Fibroblast of the aortic adventitia (primary cell): ENCODE data around the gene GRM5. TPM values are rescaled to one million over a fixed set of nuclear protein-coding genes. Genes with fewer than 3 reads are reported as not detected.

Experiments
- DNase-seq: peaks from one replicate; pipeline ENCODE4 v3.0.0-alpha.2; 2010; ENCODE audit warnings: low read depth
- H3K4me3 ChIP-seq: 2 replicates; pipeline ENCODE4 v1.5.1; 2011; ENCODE audit warnings: low read depth, mild to moderate bottlenecking, control low read depth, low read length, moderate library complexity
- total RNA-seq: library from RNA; depleted of rRNA; stranded (reverse); fragments of >200 nt; gene quantifications from 2 replicates; pipeline ENCODE4 v1.2.3, GENCODE V29; 2012; ENCODE audit warnings: low replicate concordance
- TF ChIP-seq, protein P1 (sequence below): IDR thresholded peaks from 2 replicates; pipeline ENCODE4 v1.5.1; 2011; ENCODE audit warnings: mild to moderate bottlenecking, low read length, control low read depth, inconsistent platforms; ENCODE audit not compliant: insufficient read depth

The GRM5 gene
- total RNA-seq, 1 donor, result under 0.01 TPM

DNA sequence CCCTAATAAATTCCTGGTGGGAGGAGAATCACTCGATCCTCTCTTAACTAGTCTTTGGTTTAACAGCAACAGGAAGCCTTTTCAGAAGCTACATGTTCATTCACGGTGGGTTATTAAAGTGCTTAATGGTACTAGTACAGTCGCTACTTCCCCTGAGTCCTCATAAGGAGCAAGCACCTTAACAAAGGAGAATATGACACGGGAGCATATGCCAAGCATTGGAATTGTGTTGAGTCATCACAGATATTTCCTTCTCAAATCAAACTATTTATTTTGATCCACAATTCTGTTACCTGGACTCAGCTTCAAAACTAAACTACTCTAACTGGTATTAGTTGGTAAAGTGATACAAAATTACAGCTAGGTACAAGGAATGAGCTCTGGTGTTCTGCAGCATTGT lies 550.8 kb downstream of the GRM5 start:
- no peak overlapping the region for H3K4me3 ChIP-seq
- TF ChIP-seq, protein P1, sequence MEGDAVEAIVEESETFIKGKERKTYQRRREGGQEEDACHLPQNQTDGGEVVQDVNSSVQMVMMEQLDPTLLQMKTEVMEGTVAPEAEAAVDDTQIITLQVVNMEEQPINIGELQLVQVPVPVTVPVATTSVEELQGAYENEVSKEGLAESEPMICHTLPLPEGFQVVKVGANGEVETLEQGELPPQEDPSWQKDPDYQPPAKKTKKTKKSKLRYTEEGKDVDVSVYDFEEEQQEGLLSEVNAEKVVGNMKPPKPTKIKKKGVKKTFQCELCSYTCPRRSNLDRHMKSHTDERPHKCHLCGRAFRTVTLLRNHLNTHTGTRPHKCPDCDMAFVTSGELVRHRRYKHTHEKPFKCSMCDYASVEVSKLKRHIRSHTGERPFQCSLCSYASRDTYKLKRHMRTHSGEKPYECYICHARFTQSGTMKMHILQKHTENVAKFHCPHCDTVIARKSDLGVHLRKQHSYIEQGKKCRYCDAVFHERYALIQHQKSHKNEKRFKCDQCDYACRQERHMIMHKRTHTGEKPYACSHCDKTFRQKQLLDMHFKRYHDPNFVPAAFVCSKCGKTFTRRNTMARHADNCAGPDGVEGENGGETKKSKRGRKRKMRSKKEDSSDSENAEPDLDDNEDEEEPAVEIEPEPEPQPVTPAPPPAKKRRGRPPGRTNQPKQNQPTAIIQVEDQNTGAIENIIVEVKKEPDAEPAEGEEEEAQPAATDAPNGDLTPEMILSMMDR, result no peak
- DNase-seq, result no peak

DNA sequence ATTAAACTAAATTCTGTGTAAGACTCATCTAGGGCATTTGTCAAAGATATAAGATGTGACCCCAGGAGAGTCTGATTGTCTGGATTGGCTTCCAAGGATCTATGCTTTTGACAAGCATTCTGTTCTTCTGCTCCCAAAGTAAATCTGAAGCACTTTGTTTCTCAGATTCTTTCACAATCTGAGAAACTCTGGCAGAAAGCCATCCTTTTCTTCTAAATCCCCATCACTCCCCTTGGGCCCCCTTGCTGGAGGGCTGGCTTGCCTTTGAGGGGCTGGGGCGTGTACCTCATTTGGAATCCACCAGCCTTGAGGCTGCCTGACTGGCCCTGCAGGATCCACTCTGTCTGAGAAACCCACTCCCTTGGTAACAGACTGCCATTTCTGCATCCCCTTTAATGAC lies 554.8 kb downstream of the GRM5 start:
- TF ChIP-seq, protein P1, result no peak
- peak; percentile 42 for DNase-seq

DNA sequence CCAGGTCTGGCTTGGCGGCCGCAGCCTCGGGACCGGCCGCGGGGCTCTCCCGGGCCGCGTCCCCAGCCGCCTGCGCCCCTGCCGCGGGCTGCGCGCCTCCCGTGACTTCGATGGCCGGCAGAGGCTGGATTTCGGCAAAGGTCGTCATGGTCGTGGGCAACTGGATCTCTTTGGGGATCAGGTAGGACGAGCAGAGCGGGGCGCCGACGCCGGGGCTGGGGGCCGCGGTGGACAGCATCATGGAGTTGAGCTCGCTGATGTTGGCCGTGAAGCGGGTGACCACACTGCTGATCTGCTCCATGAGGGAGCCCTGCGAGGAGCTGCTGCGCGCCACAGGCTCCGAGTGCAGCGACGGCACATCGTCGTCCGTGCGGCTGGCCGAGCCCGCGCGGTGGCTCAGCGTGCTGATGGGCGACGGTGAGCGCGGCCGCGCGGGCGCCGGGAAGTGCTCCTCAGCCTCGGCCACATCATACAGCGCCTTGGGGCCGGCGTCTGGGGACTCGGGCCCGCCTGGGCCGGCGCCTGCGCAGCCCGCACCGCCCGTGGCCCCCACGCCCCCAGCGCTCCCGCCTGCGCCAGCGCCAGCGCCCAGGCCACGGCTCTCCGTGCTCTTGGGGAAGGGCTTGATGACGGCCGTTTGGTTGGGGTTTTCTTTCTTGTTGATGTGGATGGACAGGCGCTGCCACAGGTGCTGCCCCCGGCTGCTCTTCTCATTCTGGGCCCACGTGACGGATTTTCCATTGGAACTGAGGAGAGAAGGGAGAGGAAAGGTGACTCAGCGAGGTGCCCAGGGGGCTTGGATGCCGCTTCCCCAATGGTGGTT lies 556.8 kb downstream of the GRM5 start:
- H3K4me3 ChIP-seq, result no peak overlapping the region
- DNase-seq, result no peak
- TF ChIP-seq, protein P1, result no peak

More for the DNA sequence above, 554.8 kb downstream of the GRM5 start:
- no peak overlapping the region for H3K4me3 ChIP-seq

DNA sequence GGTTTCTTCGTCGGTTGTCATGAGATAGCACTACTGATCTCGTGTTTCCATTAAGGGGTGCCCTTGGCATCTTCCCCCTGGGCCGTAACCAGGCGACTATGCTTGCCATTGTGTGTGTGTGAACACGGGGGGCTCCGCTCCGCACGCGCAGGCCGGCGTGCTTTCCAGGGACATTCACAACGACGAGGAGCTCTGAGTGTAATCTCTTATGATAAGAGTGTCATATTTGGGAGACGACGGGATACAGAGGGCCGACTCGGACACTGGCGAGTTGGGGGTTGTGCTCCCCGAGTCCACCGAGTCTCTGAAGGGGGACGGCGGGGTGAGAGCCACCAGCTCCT lies 557.4 kb downstream of the GRM5 start:
- TF ChIP-seq, protein P1, result no peak
- DNase-seq, result no peak
- H3K4me3 ChIP-seq, result no peak overlapping the region

DNA sequence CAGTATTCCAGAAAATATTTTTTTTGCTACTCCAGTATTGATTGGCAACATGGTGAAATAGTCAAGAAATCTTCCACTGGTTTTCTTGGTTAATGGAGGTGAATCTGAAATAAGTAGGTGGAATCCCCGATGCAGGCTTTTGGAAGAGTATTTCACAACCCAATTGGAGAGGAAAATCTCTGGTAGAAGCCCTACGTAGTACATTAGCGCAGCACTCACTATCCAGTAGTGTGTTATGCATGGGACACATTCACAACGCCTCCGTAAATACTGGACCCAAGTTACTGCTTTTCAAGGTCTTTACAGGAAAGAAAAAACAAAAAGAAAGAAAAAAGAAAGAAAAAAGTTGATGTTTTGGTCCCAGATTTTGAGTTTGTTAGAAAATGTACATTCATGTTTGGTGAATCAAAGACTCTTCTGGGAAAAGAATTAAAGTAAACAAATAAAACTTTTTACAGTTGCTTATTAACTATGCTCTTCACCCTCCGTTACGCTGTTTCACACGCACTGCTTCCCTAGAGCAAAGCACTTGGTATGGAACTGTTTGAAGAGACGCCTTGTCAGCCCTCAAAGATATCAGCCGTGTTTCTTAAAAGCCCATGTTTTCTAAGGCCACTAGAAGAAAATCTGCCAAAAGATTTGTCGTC lies 557.9 kb downstream of the GRM5 start:
- TF ChIP-seq, protein P1, result no peak
- no peak for DNase-seq
- no peak overlapping the region for H3K4me3 ChIP-seq

DNA sequence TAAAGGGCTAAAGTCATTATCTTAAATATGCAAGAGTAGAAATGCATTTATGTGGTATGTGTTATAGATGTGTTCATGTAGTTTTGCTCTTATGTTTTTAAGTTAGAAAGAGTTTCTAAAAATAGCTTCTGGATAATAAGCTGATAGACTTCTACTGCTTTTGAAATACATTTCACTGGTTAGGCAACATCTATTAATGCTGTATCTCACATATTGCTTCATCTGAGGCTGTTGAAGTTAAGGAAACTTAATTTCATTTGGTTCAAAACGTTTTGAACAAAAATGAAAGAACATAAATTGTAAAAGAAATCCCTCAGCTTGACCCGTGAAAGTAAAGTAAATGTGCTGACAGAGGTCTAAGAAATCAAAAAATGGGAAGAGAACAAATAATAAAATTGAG lies 564.2 kb downstream of the GRM5 start:
- TF ChIP-seq, protein P1, result no peak
- no peak for DNase-seq

More for the DNA sequence above, 564.2 kb downstream of the GRM5 start:
- H3K4me3 ChIP-seq, result no peak overlapping the region
